ENCODE measurements around the gene ZFP64.
A peak's percentile ranks its signal among the peaks of the same experiment; 100 is the strongest.
"Not testable (repeated sequence)": the region's sequence is repeated elsewhere in the genome, so short reads cannot be mapped to it uniquely, and the experiment has no call there.

The ZFP64 gene

DNA sequence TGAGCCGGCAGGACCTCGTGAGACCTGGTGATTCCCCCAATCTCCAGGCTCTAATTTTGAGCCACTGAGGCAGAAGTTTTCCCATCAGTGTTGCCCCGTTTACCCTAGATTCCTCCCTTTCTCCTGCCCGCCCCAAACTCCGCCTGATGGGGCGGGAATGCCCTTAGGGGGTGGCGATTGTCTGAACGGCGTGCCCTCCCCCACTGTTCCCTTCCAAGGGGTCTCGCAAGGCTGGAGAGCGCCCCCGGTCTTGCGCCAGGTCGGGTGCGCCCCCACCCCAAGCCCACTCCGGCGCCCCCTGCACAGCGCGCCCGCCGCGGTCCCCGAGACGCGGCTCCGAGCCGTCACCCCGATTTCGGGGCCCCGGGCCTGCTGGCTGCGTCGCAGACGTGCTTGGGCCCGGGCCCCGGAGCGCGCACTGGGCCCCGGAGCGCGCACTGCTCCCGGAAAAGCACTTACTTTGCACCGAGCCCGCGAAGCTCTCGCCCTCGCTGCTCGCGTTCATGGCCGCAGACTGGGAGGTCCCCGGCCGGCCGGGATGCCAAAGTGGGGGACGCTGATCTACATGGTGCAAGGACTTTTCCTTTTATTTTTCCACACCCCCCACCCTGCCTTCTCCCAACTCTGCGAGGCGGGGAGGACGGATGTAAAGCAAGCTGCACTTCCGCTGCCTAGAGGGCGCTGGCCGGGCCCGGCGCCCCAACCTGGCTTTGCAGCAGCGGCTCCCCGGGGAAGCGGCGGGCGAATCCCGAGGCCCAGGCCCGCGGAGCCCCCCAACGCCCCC lies at the start of gene ZFP64:
TSS of gene ZFP64 (minus strand) at position 648 of the 784 bp plus-strand sequence. CDS start at position 505, 143 bp downstream.
- DNase-seq (ENCODE audit: low read depth in 4 of 4, low spot score in 1 of 4) = peak; percentile 37 to 64 (median 50)

DNA sequence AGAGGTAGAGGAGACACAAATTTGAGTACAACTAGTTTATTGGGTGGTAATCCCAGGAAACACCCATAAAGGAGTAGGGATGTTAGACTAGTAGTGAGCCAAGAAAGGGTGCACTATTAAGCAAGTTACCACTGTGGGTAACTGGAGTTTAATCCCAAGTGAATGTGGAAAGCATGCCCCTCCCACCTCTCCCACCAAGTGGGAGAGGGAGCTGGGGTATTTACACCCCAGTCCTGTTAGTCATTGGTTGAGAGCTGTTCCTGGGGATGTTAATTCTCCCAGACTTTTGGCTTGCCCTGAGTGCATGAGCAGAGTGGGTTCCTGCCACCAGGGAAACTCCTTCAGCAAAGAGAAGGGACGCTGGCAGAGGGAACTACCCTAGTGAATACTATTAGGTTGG lies 49.2 kb upstream of the ZFP64 start:
- DNase-seq (ENCODE audit: low read depth in 4 of 4, low spot score in 1 of 4) = no peak

DNA sequence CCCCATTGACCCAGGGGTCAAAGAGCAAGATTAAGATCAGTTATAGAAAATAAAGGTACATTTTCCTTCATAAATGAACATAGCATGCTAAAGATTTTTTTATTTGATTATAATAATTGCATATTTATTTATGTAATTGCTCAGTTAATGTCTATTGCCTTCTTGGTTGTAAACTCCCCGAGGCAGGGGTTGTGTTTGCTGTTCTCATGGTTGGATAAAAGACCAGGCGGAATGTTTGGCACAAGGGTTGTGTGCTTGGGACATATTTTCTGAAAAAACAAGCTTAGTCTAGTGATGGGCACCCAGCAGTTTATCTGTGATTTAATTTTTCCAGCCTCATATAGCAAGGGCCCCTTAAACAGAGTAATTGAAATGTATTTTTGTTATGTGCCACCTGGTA lies 47.5 kb upstream of the ZFP64 start:
- DNase-seq (ENCODE audit: low read depth in 4 of 4, low spot score in 1 of 4) = no peak

DNA sequence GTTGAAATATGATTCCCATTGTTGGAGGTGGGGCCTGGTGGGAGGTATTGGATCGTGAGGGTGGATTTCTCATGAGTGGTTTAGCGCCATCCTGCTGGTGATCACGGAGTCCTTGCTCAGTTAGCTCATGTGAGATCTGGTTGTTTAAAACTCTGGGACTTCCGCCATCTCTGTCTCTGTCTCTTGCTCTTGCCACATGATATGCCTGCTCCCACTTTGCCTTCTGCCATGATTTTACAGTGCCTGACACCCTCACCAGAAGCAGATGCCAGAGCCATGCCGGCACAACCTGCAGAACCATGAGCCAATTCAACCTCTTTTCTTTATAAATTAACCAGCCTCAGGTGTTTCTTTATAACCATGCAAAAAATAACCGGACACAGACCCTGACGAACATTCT lies 44.7 kb upstream of the ZFP64 start:
- no peak for DNase-seq (ENCODE audit: low read depth in 4 of 4, low spot score in 1 of 4)

- no peak for DNase-seq (ENCODE audit: low read depth in 4 of 4, low spot score in 1 of 4)
Measured at GRCh38 chr20:52235129-52235528, 43.5 kb upstream of the ZFP64 start.

DNA sequence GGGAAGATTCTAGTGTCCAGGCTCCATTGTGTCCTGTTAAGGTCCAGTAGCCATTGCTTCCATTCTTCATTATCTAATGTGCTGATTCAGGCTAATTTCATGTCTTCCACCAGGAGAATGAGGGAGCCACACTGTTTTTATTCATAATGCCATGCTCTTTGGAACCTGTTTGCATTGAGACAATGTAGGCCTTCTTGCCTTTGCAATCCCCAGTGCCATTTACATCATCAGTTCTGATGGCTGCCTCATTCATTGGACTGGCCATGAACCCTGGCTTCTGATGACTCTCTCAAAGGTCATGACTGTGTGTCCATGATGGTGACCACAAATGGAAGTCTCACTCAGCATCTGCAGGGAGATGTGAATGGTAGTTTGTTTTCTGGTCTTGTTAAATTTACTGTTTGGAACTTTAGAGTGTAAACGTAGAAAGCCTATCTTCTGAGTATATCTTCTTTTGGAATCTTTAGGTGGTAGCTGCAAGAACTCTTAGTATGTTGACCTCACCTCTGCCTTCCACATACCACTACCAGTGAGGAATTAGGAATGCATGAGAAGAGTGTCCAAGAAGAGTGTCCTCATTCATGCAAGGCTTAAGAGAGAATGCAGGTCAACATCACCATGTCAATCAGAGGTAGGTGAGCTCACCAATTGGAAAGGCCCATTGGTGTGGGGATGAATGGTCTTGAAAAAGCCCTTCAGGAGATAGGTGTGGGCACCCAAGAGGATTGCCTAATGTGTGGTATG lies 42.9 kb upstream of the ZFP64 start:
- DNase-seq (ENCODE audit: low read depth in 4 of 4, low spot score in 1 of 4) = no peak

DNA sequence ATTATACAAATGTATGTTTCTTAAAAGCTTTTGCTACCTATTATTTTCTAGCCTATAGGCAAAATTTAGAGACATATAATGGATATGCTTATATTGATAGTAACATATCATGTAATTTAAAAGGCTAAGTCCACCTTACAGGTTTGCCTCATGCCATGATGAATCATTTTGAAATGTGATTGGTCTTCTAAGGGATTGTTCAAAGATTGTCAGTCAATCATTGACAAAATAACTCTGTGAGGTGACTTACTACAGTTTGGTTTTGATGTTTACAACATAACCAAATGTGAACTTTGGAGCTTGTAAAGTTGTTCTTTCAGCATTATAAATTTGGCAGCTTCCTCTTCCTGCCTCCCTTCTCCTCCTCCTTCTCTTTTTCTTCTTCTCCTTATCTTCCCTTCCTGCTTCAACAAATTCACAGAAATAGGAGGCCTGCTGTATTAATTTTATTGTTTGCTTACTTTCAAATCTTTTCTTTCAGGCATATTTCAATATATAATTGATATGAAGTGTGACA lies 39.7 kb upstream of the ZFP64 start:
- no peak for DNase-seq (ENCODE audit: low read depth in 4 of 4, low spot score in 1 of 4)

DNA sequence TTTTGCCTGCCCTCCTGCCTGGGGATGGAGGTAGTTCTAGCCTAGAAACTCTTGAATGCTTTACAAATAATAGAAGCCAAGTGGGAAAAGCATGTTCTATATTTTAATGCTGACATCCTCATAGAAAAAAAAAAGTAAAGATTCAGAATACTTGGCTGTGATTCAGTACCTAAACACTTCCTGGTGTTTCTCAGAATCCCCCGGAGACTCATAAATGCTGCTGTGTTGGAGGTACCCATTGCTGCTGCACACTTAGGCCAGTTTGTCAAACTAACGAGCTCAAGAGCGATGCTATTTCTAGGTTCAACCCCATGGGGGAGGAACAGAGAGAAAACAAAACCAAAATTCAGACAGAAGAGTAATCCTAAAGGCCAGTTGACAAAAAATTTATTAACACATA lies 38.8 kb upstream of the ZFP64 start:
- no peak for DNase-seq (ENCODE audit: low read depth in 4 of 4, low spot score in 1 of 4)

GRCh38 chr20:52229346-52229745 lies 37.8 kb upstream of the ZFP64 start:
- DNase-seq (ENCODE audit: low read depth in 4 of 4, low spot score in 1 of 4) = not testable (repeated sequence)

- no peak for DNase-seq (ENCODE audit: low read depth in 4 of 4, low spot score in 1 of 4)
Measured at GRCh38 chr20:52226370-52226769, 34.8 kb upstream of the ZFP64 start.

- no peak for DNase-seq (ENCODE audit: low read depth in 4 of 4, low spot score in 1 of 4)
Measured at GRCh38 chr20:52224920-52225319, 33.3 kb upstream of the ZFP64 start.

DNA sequence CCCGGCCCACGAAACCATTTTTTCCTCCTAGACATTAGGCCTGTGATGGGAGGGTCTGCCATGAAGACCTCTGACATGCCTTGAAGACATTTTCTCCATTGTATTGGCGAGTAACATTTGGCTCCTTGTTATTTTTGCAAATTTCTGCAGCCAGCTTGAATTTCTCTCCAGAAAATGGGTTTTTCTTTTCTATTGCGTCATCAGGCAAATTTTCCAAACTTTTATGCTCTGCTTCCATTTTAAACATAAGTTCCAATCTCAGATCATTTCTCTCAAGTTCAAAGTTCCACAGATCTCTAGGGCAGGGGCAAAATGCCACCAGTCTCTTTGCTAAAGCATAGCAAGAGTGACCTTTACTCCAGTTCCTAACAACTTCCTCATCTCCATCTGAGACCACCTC lies 29.8 kb upstream of the ZFP64 start:
- DNase-seq (ENCODE audit: low read depth in 4 of 4, low spot score in 1 of 4) = not testable (repeated sequence)

- DNase-seq (ENCODE audit: low read depth in 4 of 4, low spot score in 1 of 4) = not testable (repeated sequence)
Measured at GRCh38 chr20:52220891-52221290, 29.3 kb upstream of the ZFP64 start.

GRCh38 chr20:52219441-52219840 lies 27.9 kb upstream of the ZFP64 start:
- DNase-seq (ENCODE audit: low read depth in 4 of 4, low spot score in 1 of 4) = no peak

- DNase-seq (ENCODE audit: low read depth in 4 of 4, low spot score in 1 of 4) = no peak
Measured at GRCh38 chr20:52217689-52218395, 26.3 kb upstream of the ZFP64 start.

DNA sequence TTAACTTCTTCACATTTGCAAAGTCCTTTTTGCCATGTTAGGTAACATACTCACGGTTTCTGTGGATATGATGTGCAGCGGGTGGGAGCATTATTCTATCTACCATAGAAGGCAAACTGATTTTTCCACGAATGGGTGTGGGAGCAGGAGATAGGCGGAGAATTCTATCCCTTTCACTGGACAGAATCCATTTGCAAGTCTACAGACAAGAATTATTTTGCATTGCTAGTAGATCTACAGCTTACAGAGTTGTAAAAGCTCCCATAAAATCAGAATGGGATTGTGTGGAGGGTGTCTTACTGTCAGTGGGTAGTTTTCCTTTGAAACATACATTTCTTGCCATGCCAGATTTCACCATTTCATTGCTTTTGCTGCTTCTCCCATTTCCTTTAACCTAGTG lies 22.4 kb upstream of the ZFP64 start:
- DNase-seq (ENCODE audit: low read depth in 4 of 4, low spot score in 1 of 4) = no peak

- no peak for DNase-seq (ENCODE audit: low read depth in 4 of 4, low spot score in 1 of 4)
Measured at GRCh38 chr20:52212943-52213342, 21.4 kb upstream of the ZFP64 start.

DNA sequence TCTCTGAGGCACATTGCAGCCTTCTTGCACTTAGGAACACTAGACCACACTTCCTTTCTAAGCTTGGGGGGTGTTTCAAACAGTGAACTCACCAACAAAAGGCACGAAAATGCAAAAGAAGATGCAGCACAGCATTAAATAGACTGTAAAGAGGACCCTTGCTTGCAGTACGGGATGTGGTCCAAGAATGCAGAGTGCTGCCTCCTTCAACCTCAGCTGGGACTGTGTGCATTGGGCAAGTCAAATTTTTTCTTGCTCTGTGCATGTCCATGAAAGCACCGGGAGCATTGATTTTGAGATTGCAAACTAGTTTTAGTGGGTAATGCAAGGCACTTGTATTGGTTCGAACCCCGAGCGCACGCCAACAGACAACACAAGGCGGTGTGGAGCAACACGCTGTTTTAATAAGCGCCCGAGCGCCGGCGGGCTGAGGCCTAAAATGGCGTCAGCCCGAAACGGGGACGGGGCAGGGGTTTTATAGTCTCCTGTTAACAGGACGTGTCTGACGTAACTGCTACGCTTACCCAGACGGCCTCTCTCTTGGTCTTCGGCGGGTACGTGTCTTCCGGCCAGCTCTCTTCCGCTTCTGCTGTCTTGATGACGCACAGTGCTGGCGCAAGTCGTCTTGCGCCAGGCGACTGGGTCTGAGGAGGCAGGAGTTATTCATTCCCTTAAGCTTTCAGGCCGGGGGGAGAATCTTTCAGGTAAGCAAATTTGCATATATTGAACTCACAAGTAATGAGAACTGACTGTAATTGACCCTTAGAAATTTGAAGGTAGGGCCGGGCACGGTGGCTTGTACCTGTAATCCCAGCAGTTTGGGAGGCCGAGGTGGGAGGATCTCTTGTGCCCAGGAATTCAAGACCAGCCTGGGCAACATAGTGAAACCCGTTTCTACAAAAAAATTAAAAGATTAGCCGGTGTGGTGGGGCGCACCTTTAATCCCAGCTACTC lies 18.7 kb upstream of the ZFP64 start:
- DNase-seq (ENCODE audit: low read depth in 4 of 4, low spot score in 1 of 4) = no peak

GRCh38 chr20:52209154-52209571 lies 17.6 kb upstream of the ZFP64 start:
- no peak for DNase-seq (ENCODE audit: low read depth in 4 of 4, low spot score in 1 of 4)

GRCh38 chr20:52207020-52207810 lies 15.6 kb upstream of the ZFP64 start:
- no peak for DNase-seq (ENCODE audit: low read depth in 4 of 4, low spot score in 1 of 4)
